ENCODE measurements around the gene NELL1.

- TF ChIP-seq, protein P1, sequence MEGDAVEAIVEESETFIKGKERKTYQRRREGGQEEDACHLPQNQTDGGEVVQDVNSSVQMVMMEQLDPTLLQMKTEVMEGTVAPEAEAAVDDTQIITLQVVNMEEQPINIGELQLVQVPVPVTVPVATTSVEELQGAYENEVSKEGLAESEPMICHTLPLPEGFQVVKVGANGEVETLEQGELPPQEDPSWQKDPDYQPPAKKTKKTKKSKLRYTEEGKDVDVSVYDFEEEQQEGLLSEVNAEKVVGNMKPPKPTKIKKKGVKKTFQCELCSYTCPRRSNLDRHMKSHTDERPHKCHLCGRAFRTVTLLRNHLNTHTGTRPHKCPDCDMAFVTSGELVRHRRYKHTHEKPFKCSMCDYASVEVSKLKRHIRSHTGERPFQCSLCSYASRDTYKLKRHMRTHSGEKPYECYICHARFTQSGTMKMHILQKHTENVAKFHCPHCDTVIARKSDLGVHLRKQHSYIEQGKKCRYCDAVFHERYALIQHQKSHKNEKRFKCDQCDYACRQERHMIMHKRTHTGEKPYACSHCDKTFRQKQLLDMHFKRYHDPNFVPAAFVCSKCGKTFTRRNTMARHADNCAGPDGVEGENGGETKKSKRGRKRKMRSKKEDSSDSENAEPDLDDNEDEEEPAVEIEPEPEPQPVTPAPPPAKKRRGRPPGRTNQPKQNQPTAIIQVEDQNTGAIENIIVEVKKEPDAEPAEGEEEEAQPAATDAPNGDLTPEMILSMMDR (conservative IDR thresholded peaks at IDR 0.05; ENCODE audit: low read depth, low read length) = no peak
- no peak for TF ChIP-seq EZH2phosphoT487 (IDR thresholded peaks at IDR 0.05; ENCODE audit: borderline replicate concordance, low read length)
Measured at GRCh38 chr11:21470521-21470920, 801.1 kb downstream of the NELL1 start.
